Stimulated activated CD4-positive, alpha-beta T cell treated with anti-CD3 and anti-CD28 coated beads, Interleukin-12 subunit alpha, Interleukin-12 subunit beta, amount 100 ng/mL, for 4 hours (primary cell): ENCODE measurements around the gene SCFD2.
"Not testable (repeated sequence)": the region's sequence is repeated elsewhere in the genome, so short reads cannot be mapped to it uniquely, and the experiment has no call there.

Experiments used
- DNase-seq: peaks from one replicate; pipeline ENCODE4 v3.0.0-alpha.2; 2020

Gene SCFD2

DNA sequence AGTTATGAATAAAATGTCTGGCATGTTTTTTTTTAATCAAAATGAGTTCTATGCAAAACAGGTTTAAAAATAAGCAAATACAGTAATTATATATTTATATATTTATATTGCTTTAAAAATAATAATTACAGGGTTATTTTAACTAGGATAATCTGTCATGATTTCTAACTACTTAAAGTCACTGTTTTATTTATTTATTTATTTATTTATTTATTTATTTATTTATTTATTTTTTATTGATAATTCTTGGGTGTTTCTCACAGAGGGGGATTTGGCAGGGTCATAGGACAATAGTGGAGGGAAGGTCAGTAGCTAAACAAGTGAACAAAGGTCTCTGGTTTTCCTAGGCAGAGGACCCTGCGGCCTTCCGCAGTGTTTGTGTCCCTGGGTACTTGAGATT, 129.2 kb downstream of the SCFD2 start:
- not testable (repeated sequence) for DNase-seq

DNA sequence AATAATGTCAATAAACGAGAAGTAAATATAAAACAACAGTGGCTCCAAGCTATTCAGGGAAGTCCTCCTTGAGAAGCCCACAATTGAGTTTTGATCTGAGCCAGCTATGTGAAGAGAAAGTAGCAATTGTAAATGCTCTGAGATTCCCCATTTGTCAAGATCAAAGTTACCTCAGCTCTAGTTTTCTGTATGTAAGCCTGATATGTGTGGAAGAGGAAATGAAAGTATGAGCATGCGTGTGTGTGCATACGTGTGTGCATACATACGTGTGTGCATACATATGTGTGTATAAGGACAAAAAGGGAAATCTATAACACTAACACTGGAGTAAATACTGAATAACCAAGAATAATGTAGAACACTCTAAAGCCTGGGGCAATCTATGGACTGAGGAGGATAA, 130.3 kb downstream of the SCFD2 start:
- DNase-seq: no peak

GRCh38 chr4:53234669-53235068, 131.2 kb downstream of the SCFD2 start:
- no peak for DNase-seq

DNA sequence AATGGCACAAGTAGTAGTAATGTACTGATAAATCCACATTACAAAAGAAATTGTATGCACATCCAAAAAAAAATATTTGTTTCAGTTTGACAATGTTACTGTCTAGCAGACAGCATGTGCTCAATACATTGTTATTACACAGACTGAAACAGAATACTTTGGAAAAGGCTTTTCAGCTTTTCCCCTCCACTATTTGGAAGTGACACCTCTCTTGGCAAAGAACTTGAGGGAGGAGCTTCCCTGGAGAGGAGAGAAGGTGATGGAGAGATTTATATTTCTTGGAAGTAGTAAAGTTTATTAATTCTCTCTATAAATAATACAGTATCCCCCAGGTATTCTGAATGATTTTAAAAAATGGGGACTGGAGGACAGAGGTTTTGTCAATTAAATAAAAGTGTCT, 131.8 kb downstream of the SCFD2 start:
- no peak for DNase-seq

GRCh38 chr4:53233114-53233795, 132.6 kb downstream of the SCFD2 start:
- DNase-seq: no peak

GRCh38 chr4:53232371-53232770, 133.5 kb downstream of the SCFD2 start:
- no peak for DNase-seq

GRCh38 chr4:53228036-53228435, 137.8 kb downstream of the SCFD2 start:
- DNase-seq: no peak

DNA sequence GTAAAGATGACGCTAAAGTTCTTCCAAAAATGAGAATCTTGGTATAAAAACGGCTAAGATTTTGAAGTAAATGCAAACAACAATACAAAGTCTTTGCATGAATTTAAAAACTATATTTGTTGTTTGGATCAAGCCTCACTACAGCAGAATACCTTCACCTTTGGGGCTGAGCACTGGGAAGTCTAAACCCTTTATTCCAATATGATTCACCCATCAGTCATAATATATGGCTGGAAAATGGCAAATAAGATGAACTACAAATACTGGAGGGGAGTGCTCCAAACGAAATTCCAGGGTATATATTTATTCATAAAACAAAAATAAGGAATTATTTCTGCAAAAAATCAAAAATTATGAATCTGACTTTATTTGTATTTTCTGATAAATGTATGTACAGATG, 138.4 kb downstream of the SCFD2 start:
- no peak for DNase-seq

GRCh38 chr4:53221832-53222480, 143.9 kb downstream of the SCFD2 start:
- DNase-seq: no peak

GRCh38 chr4:53219148-53219547, 146.7 kb downstream of the SCFD2 start:
- DNase-seq: not testable (repeated sequence)

GRCh38 chr4:53208753-53209152, 157.1 kb downstream of the SCFD2 start:
- DNase-seq: no peak

- DNase-seq: no peak
Observed at GRCh38 chr4:53205970-53206369, 159.9 kb downstream of the SCFD2 start.

GRCh38 chr4:53199356-53199755, 166.5 kb downstream of the SCFD2 start:
- no peak for DNase-seq

- DNase-seq: no peak
Observed at GRCh38 chr4:53197772-53198142, 168.1 kb downstream of the SCFD2 start.

DNA sequence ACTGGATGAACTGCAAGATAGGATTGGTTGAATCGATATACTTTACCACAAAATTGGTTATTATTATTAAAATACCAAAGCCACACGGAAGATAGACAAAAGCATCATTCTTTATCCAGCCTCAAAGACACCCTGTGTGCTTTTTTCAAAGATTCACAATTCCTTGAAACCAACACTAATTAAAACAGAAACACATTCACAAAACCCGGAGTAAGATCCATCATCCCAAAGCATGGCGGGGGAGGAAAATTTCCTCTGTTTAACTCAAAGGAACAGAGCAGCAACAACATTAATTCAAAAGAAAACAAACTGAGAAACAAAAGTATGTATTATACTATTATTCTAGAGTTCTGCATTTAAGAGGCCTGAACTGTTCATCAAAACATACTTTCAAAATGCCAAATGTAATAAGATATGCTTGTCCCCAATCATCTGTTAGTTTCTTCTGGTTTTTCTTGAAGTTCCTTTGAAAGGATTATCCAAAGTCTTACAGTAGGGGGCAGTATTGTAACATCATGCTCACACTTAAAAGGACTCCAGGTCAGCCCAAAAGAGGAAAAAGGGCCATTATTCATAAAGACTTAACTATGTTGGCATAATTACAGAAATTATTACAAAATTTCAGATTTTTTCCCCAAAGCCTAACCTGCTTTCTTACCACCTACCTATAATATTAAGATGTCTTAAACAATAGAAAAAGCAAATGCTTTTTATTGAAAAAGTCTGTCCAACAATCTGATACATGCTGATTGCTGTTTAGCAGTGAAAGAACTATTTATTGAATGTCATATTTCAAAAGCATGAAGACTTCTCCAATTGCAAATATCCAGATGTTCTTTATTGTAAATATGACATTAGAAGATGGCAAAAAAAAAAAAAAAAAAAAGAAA, 168.7 kb downstream of the SCFD2 start:
- DNase-seq: no peak

- DNase-seq: no peak
Observed at GRCh38 chr4:53195815-53196661, 169.8 kb downstream of the SCFD2 start.

GRCh38 chr4:53194727-53195126, 171.1 kb downstream of the SCFD2 start:
- DNase-seq: no peak

GRCh38 chr4:53193111-53193510, 172.8 kb downstream of the SCFD2 start:
- no peak for DNase-seq

GRCh38 chr4:53192496-53192895, 173.4 kb downstream of the SCFD2 start:
- DNase-seq: no peak

GRCh38 chr4:53191997-53192396, 173.9 kb downstream of the SCFD2 start:
- DNase-seq: no peak

- DNase-seq: no peak
Observed at GRCh38 chr4:53189011-53189410, 176.8 kb downstream of the SCFD2 start.

DNA sequence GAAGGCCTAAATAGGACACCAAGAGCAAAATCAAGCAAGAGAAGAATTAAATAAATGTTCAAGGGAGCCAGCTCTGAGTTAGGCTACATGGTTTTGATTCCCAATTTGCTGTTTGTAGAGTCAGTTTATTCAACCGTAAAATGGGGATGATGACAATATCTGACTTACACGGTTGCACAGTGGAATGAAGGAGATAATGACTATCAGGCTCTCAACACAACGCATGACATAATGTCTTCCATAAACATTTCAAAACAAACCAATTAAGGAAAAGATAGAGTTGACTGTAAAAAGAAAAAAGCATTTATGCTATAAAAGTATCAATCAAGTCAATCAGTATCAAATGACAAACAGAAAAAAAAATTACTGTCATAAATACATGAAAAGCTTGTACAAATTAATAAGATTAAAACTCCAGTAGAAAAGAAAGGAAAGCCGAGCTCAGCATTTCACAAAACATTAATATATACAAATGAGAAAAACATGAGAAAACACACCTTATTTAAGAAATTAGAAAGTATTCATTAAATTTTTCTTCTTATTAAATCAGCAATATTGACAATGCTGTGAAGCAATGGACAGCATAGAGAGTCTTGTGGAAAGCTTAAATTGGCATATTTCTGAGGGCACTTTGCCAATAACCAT, 179.0 kb downstream of the SCFD2 start:
- DNase-seq: no peak
